Common myeloid progenitor, CD34-positive (primary cell): ENCODE results near the gene CDK5R1.

Experiments
- CTCF ChIA-PET: fragments of 350-600 bp; sonication (Branson Sonifier 250); formaldehyde crosslinking; loops from one replicate; lab custom pipeline; 2021; ENCODE audit warnings: antibody characterized with exemption; lab: Charles Lee
- POLR2A ChIA-PET: fragments of 350-600 bp; sonication (Branson Sonifier 250); formaldehyde crosslinking; loops from one replicate; lab custom pipeline; 2021; ENCODE audit warnings: antibody characterized with exemption; lab: Charles Lee
- DNase-seq, 3 donors: peaks; one replicate each; pipeline versions ENCODE4 v3.0.0 to v3.0.0-alpha.2; 2013
- H3K27ac ChIP-seq, 2 experiments: 1 replicate in 1 of 2; 2 replicates in 1 of 2; pipeline ENCODE4 v1.7.0; 2013; ENCODE audit warnings: inconsistent platforms in 2 of 2, low read length in 2 of 2, mild to moderate bottlenecking in 2 of 2, low read depth in 1 of 2, moderate library complexity in 1 of 2; ENCODE audit not compliant: severe bottlenecking in 2 of 2, insufficient read depth in 1 of 2, poor library complexity in 1 of 2
- H3K27me3 ChIP-seq, 5 experiments: replicated peaks in 2 of 5; 1 replicate in 3 of 5; 2 replicates in 2 of 5; pipeline versions ENCODE4 v1.6.1 to v1.7.0; 2013; ENCODE audit warnings: low read length in 4 of 5, mild to moderate bottlenecking in 2 of 5, moderate library complexity in 2 of 5, inconsistent platforms in 1 of 5; ENCODE audit not compliant: insufficient read depth in 5 of 5, control insufficient read depth in 4 of 5
- H3K36me3 ChIP-seq, 4 experiments: 1 replicate in 2 of 4; 2 replicates in 2 of 4; pipeline versions ENCODE4 v1.6.1 to v1.7.0; 2013; ENCODE audit warnings: low read length in 3 of 4, control low read depth in 1 of 4, mild to moderate bottlenecking in 1 of 4; ENCODE audit not compliant: control insufficient read depth in 4 of 4, insufficient read depth in 4 of 4
- H3K4me1 ChIP-seq, 4 experiments: 1 replicate in 3 of 4; 2 replicates in 1 of 4; pipeline versions ENCODE4 v1.6.1 to v1.7.1; 2013; ENCODE audit warnings: low read length in 3 of 4, mild to moderate bottlenecking in 3 of 4, control low read depth in 1 of 4, inconsistent platforms in 1 of 4, moderate library complexity in 1 of 4; ENCODE audit not compliant: control insufficient read depth in 4 of 4, insufficient read depth in 4 of 4; ENCODE audit errors: control extremely low read depth in 1 of 4
- H3K4me3 ChIP-seq, 7 experiments: 1 replicate in 4 of 7; 2 replicates in 3 of 7; pipeline versions ENCODE4 v1.5.1 to v1.7.0; 2013; ENCODE audit warnings: mild to moderate bottlenecking in 7 of 7, low read length in 6 of 7, moderate library complexity in 6 of 7, inconsistent platforms in 2 of 7, low read depth in 2 of 7, control low read depth in 1 of 7; ENCODE audit not compliant: insufficient read depth in 4 of 7, control insufficient read depth in 1 of 7; ENCODE audit errors: extremely low read depth in 1 of 7
- H3K9me3 ChIP-seq, 5 experiments: 1 replicate in 4 of 5; 2 replicates in 1 of 5; pipeline versions ENCODE4 v1.6.1 to v1.7.1; 2013; ENCODE audit warnings: low read length in 4 of 5, mild to moderate bottlenecking in 2 of 5, inconsistent platforms in 1 of 5, low read depth in 1 of 5, moderate library complexity in 1 of 5; ENCODE audit not compliant: control insufficient read depth in 4 of 5, insufficient read depth in 2 of 5; ENCODE audit errors: control extremely low read depth in 1 of 5
- WGBS: methylation state at CpG from one replicate; pipeline ENCODE4 v1.1.5; 2013; ENCODE audit not compliant: insufficient coverage; 5-methylcytosine and 5-hydroxymethylcytosine counted together

Gene CDK5R1

DNA sequence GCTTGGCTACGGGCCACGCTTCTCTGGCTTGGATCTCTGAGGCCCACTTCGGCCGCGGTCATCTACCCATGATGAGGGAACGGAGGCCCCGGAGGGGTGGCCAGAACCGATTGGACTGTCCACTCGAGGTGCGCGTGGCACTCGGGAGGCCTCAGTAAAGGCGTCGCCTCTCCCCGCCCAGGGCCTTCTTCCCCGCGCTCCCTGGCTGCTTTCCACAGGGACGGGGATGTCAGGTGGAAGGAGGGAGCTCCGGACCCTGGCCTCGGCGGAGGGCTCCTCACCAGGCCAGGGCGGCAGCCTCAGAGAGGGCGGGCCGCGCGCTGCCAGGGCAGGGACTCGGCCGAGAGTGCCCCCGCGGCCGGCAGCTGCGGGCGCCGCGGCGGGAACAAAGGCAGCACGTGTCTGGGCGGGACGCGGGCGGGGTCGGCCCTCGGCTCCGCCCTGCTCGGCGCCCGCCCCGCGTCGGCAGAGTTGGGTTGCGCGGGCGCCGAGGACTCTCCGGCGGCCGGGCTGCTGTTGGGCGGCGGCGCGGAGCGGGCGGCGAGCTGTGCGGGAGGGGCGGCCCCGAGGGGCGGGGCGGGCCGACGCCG, 587 bp upstream of the CDK5R1 start:
- H3K9me3 ChIP-seq = no peaks in the 10 kb centered on the region
- H3K4me3 ChIP-seq = peak overlapping the region; percentile 40 to 77 (median 66)
- peaks cover 2 to 18% (median 13%) of the 10 kb centered on the region in 4 experiments for H3K36me3 ChIP-seq
- WGBS = 15% methylated on average over 68 of the region's 72 CpGs
- no peak overlapping the region for H3K27ac ChIP-seq
- CTCF ChIA-PET = interaction anchor here (1.0 to 2.0 kb wide), 3 partner anchors 10 to 37 kb away, joined by 3 to 11 read pairs (median 3); no protein-coding TSS in a partner anchor
- POLR2A ChIA-PET = interaction anchor here (0.6 kb wide), 1 partner anchor 33 kb away, joined by 3 read pairs; no protein-coding TSS in a partner anchor
- peaks cover 0 to 2% (median 0%) of the 10 kb centered on the region in 5 experiments for H3K27me3 ChIP-seq
- peak; percentile 54 to 78 (median 73) for DNase-seq
- H3K4me1 ChIP-seq = peaks cover 0 to 14% (median 12%) of the 10 kb centered on the region in 4 experiments

DNA sequence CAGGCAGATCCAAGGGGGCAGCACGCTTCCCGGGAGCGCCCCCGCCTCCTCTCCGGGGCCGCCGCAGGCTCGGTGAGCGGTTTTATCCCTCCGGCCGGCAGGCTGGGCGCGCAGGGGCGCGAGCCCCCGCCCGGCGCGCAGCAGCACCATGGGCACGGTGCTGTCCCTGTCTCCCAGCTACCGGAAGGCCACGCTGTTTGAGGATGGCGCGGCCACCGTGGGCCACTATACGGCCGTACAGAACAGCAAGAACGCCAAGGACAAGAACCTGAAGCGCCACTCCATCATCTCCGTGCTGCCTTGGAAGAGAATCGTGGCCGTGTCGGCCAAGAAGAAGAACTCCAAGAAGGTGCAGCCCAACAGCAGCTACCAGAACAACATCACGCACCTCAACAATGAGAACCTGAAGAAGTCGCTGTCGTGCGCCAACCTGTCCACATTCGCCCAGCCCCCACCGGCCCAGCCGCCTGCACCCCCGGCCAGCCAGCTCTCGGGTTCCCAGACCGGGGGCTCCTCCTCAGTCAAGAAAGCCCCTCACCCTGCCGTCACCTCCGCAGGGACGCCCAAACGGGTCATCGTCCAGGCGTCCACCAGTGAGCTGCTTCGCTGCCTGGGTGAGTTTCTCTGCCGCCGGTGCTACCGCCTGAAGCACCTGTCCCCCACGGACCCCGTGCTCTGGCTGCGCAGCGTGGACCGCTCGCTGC, 832 bp downstream of the CDK5R1 start:
- Histone ChIP-seq H3K27me3 (peaks cover 0 to 2% (median 0%) of the 10 kb centered on the region in 5 experiments), H3K36me3 (peaks cover 0 to 7% (median 2%) of the 10 kb centered on the region in 4 experiments), H3K4me1 (peaks cover 0 to 21% (median 17%) of the 10 kb centered on the region in 4 experiments), H3K4me3 (peak overlapping the region; percentile 38 to 78 (median 58)), H3K9me3 (no peaks in the 10 kb centered on the region), H3K27ac (no peak overlapping the region)
- WGBS = 42% methylated on average over 58 of the region's 59 CpGs
- ChIA-PET CTCF (interaction anchor here (0.7 to 1.2 kb wide), 3 partner anchors 183 to 267 kb away, joined by 3 read pairs; no protein-coding TSS in a partner anchor), POLR2A (interaction anchor here (0.6 kb wide), 1 partner anchor 23 kb away, joined by 4 read pairs; no protein-coding TSS in a partner anchor)
- DNase-seq = peak in 2 of 3 donors; percentile 24 to 26

DNA sequence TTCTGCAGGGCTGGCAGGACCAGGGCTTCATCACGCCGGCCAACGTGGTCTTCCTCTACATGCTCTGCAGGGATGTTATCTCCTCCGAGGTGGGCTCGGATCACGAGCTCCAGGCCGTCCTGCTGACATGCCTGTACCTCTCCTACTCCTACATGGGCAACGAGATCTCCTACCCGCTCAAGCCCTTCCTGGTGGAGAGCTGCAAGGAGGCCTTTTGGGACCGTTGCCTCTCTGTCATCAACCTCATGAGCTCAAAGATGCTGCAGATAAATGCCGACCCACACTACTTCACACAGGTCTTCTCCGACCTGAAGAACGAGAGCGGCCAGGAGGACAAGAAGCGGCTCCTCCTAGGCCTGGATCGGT, 1.4 kb downstream of the CDK5R1 start:
- DNase-seq = no peak
- no peak overlapping the region for H3K27ac ChIP-seq
- peaks cover 0 to 5% (median 2%) of the 10 kb centered on the region in 4 experiments for H3K36me3 ChIP-seq
- H3K4me3 ChIP-seq = peak overlapping the region in 1 of 7 experiments; percentile 69
- peaks cover 0 to 26% (median 17%) of the 10 kb centered on the region in 4 experiments for H3K4me1 ChIP-seq
- no peaks in the 10 kb centered on the region for H3K9me3 ChIP-seq
- ChIA-PET POLR2A (no interaction called here), CTCF (interaction anchor here (1.2 kb wide), 1 partner anchor 265 kb away, joined by 3 read pairs; no protein-coding TSS in a partner anchor)
- 100% methylated on average over 12 of the region's 16 CpGs for WGBS
- peaks cover 0 to 2% (median 0%) of the 10 kb centered on the region in 5 experiments for H3K27me3 ChIP-seq

DNA sequence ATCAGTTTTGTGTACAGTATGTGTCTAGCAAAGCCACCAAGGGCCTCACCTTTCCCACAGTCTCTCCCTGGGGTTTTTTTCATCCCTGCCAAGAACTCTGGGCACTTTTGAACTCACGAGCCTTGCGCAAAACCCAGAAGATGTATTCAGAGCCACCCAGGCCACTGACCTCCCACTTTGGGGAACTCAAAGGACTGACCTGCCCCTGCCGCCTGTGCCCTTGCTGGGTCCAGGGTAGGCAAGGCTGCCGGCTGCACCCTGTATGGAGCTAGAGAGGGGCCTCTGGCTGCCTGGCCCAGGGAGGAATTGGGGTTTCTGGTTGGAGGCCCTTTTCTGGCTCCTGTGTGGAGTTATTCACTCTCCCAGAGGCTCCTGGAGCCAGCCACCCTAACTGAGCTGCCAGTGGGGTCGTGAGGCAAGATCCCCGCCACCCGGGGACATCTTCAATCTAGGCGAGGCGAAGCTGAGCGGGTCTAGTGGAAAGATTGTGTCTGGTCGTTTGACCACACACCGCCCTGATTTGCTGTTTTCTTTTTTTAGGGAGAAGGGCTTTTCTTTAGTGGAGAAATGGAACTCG, 1.9 kb downstream of the CDK5R1 start:
- 98% methylated on average over 11 of the region's 13 CpGs for WGBS
- ChIA-PET CTCF (interaction anchor here (1.2 kb wide), 1 partner anchor 265 kb away, joined by 3 read pairs; no protein-coding TSS in a partner anchor), POLR2A (no interaction called here)
- Histone ChIP-seq H3K27ac (no peak overlapping the region), H3K4me3 (no peak overlapping the region), H3K9me3 (no peaks in the 10 kb centered on the region), H3K27me3 (peaks cover 0 to 2% (median 0%) of the 10 kb centered on the region in 5 experiments), H3K36me3 (peaks cover 0 to 5% (median 1%) of the 10 kb centered on the region in 4 experiments), H3K4me1 (peaks cover 0 to 27% (median 17%) of the 10 kb centered on the region in 4 experiments)
- no peak for DNase-seq

DNA sequence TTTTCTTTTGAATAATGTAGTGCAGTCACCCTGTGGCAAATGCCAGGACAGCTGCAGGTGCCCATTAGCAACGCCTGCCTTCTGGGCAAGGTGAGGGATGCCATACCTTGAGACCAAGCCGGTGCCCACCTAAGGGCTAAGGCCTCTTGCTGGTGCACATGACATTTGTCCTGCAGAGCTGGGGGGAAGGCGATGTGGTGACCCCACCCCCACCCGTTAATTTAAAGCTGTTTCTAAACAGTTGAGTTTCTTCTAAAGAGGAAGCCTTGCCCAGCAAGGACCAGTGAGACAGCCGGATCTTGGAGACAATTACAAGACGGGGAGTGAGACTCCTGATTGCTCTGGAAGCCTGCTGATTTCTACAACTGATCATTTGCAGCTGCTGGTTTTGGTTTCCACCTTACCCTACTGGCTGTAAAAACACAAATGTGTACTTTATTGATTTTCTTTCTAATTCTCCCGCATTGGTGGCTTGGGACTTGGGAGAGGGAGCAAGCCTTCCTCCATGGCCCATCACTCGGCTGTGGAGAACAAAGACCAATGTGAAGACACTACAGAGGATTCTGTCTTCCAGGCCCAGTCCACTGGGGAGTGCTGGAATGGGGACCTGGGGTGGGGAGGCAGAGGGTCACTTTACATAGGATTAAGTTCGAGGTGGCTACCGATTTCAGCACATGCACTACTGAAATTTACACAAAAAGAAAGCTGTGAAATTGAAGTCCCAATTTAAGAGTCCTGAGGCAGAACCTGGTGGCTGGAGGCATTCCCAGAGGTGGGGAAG, 2.7 kb downstream of the CDK5R1 start:
- no peak overlapping the region for H3K4me3 ChIP-seq
- H3K27ac ChIP-seq = no peak overlapping the region
- no peak for DNase-seq
- ChIA-PET CTCF (interaction anchor here (0.8 kb wide), 1 partner anchor 264 kb away, joined by 3 read pairs; no protein-coding TSS in a partner anchor), POLR2A (no interaction called here)
- H3K9me3 ChIP-seq = no peaks in the 10 kb centered on the region
- WGBS = 92% methylated on average over 8 of the region's 10 CpGs
- H3K4me1 ChIP-seq = peaks cover 0 to 27% (median 17%) of the 10 kb centered on the region in 4 experiments
- peaks cover 0 to 5% (median 1%) of the 10 kb centered on the region in 4 experiments for H3K36me3 ChIP-seq
- H3K27me3 ChIP-seq = peaks cover 0 to 2% (median 0%) of the 10 kb centered on the region in 5 experiments

DNA sequence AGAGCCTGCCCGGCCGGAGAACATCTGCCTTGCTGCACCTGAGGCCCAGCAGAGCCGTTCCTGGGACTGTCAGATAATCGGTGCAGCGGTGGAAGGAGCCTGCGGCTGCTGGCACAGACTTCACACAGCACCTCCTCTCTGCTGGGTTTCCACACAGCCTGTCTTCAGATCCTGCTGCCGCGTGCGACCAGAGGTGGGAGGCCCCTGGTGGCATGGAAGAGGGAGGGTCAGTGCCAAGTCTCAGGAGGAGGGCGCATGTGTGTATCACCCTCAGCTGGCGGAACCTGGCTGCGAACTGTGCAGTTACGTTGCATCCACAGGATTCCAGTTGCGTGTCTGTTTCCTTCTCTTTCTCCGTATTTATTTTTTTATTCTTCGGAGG, 3.3 kb downstream of the CDK5R1 start:
- POLR2A ChIA-PET = no interaction called here
- no peak for DNase-seq
- peaks cover 0 to 2% (median 0%) of the 10 kb centered on the region in 5 experiments for H3K27me3 ChIP-seq
- CTCF ChIA-PET = no interaction called here
- peaks cover 0 to 5% (median 1%) of the 10 kb centered on the region in 4 experiments for H3K36me3 ChIP-seq
- no peaks in the 10 kb centered on the region for H3K9me3 ChIP-seq
- peaks cover 0 to 27% (median 19%) of the 10 kb centered on the region in 4 experiments for H3K4me1 ChIP-seq
- H3K27ac ChIP-seq = no peak overlapping the region
- H3K4me3 ChIP-seq = no peak overlapping the region
- WGBS = 94% methylated on average over 14 of the region's 16 CpGs
